GM21529 (cell line): Measurements from ENCODE around the gene CDPF1.
"Not testable (repeated sequence)": the region's sequence is repeated elsewhere in the genome, so short reads cannot be mapped to it uniquely, and the experiment has no call there.

Source experiments
- ATAC-seq: cut with Tn5 transposase; IDR thresholded peaks from one replicate; pipeline ENCODE4 v1.9.1; 2021; ENCODE audit not compliant: unreplicated experiment

The CDPF1 gene

GRCh38 chr22:46281866-46282678, 32.0 kb upstream of the CDPF1 start:
- ATAC-seq, result no peak

GRCh38 chr22:46280999-46281623, 31.0 kb upstream of the CDPF1 start:
- ATAC-seq, result no peak

- ATAC-seq, result no peak
Measured at GRCh38 chr22:46280063-46280817, 30.1 kb upstream of the CDPF1 start.

GRCh38 chr22:46278656-46279645, 28.9 kb upstream of the CDPF1 start:
- ATAC-seq, result no peak

- ATAC-seq, result no peak
Measured at GRCh38 chr22:46276563-46276962, 26.5 kb upstream of the CDPF1 start.

- no peak for ATAC-seq
Measured at GRCh38 chr22:46275455-46276122, 25.5 kb upstream of the CDPF1 start.

- no peak for ATAC-seq
Measured at GRCh38 chr22:46274381-46274780, 24.3 kb upstream of the CDPF1 start.

GRCh38 chr22:46273432-46274148, 23.5 kb upstream of the CDPF1 start:
- ATAC-seq, result no peak

GRCh38 chr22:46272762-46273431, 22.8 kb upstream of the CDPF1 start:
- ATAC-seq, result no peak

GRCh38 chr22:46272196-46272595, 22.1 kb upstream of the CDPF1 start:
- ATAC-seq, result no peak

GRCh38 chr22:46269564-46269963, 19.5 kb upstream of the CDPF1 start:
- ATAC-seq, result no peak

- peak; percentile 76 for ATAC-seq
Measured at GRCh38 chr22:46267431-46268279, 17.6 kb upstream of the CDPF1 start, which contains the start of gene TTC38. Gene TTC38 (plus strand): TSS chr22:46268008. CDS start chr22:46268040, 32 bp downstream.

- ATAC-seq, result not testable (repeated sequence)
Measured at GRCh38 chr22:46265627-46266026, 15.5 kb upstream of the CDPF1 start.

- not testable (repeated sequence) for ATAC-seq
Measured at GRCh38 chr22:46264520-46264919, 14.4 kb upstream of the CDPF1 start.

- ATAC-seq, result no peak
Measured at GRCh38 chr22:46263216-46263590, 13.1 kb upstream of the CDPF1 start, which contains the start of gene PKDREJ. Gene PKDREJ (minus strand): TSS chr22:46263343. CDS start chr22:46263322, 21 bp downstream.

- ATAC-seq, result no peak
Measured at GRCh38 chr22:46262449-46263215, 12.5 kb upstream of the CDPF1 start.

GRCh38 chr22:46260038-46260437, 9.9 kb upstream of the CDPF1 start:
- ATAC-seq, result no peak
